HepG2 (cell line): Measurements from ENCODE around the gene ANTKMT. TPM values are rescaled to one million over a fixed set of nuclear protein-coding genes. Genes with fewer than 3 reads are reported as not detected.
A peak's percentile ranks its signal among the peaks of the same experiment; 100 is the strongest.

Source experiments
- RBM39 ChIP-seq: fragments of 200-400 bp; formaldehyde crosslinking; IDR thresholded peaks from one replicate; pipeline ENCODE4 v1.6.1; 2018; ENCODE audit warnings: antibody characterized with exemption, mild to moderate bottlenecking, low read depth, low read length; ENCODE audit not compliant: poor library complexity, severe bottlenecking
- SATB2 ChIP-seq: sonication (generic); formaldehyde crosslinking; IDR thresholded peaks from 2 replicates; pipeline ENCODE4 v1.5.0; 2020; ENCODE audit warnings: missing genetic modification reagents
- THAP9 ChIP-seq: sonication (generic); formaldehyde crosslinking; IDR thresholded peaks from 2 replicates; pipeline ENCODE4; 2020; ENCODE audit warnings: missing genetic modification reagents, mild to moderate bottlenecking, borderline replicate concordance
- TSC22D2 ChIP-seq: sonication (generic); formaldehyde crosslinking; IDR thresholded peaks from 2 replicates; pipeline ENCODE4 v1.5.1; 2020; ENCODE audit warnings: missing genetic modification reagents, mild to moderate bottlenecking, borderline replicate concordance
- U2AF1 ChIP-seq: fragments of 200-400 bp; formaldehyde crosslinking; optimal IDR thresholded peaks from 2 replicates; pipeline ENCODE3; 2017; ENCODE audit warnings: mild to moderate bottlenecking, low read depth, low read length
- U2AF2 ChIP-seq: fragments of 200-400 bp; formaldehyde crosslinking; IDR thresholded peaks from 2 replicates; pipeline ENCODE4 v1.6.1; 2017; ENCODE audit warnings: low read depth, mild to moderate bottlenecking, low read length
- ZBTB7B ChIP-seq: sonication (generic); formaldehyde crosslinking; IDR thresholded peaks from 2 replicates; pipeline ENCODE4 v1.4.0; 2020; ENCODE audit warnings: missing genetic modification reagents
- ZFP91 ChIP-seq: sonication (generic); formaldehyde crosslinking; IDR thresholded peaks from 2 replicates; pipeline ENCODE4 v1.9.0; 2022; ENCODE audit warnings: missing genetic modification reagents, mild to moderate bottlenecking, borderline replicate concordance
- ZIK1 ChIP-seq: sonication (generic); formaldehyde crosslinking; IDR thresholded peaks from 2 replicates; pipeline ENCODE4 v1.5.0; 2020; ENCODE audit warnings: mild to moderate bottlenecking, low read depth, missing genetic modification reagents, borderline replicate concordance
- ZNF407 ChIP-seq: sonication (generic); formaldehyde crosslinking; IDR thresholded peaks from one replicate; pipeline ENCODE4 v1.5.1; 2020; ENCODE audit warnings: mild to moderate bottlenecking, missing genetic modification reagents; ENCODE audit errors: not compliant biosample characterization
- ZNF431 ChIP-seq: sonication (generic); formaldehyde crosslinking; IDR thresholded peaks from 2 replicates; pipeline ENCODE4 v1.9.0; 2022; ENCODE audit warnings: missing genetic modification reagents, low read depth, mild to moderate bottlenecking, borderline replicate concordance
- ZNF513 ChIP-seq: sonication (generic); formaldehyde crosslinking; conservative IDR thresholded peaks from 2 replicates; pipeline ENCODE4 v1.5.0; 2020; ENCODE audit warnings: missing genetic modification reagents
- polyA plus RNA-seq, 8 experiments: library from polyadenylated mRNA; depleted of rRNA in 3 of 8; stranded (reverse) in 7 of 8; unstranded in 1 of 8; fragments of >200 nt; fragmentation: Illumina TruSeq in 4 of 8; extraction: Trizol in 4 of 8; gene quantifications; 2 replicates each; pipeline versions ENCODE4 v1.2.1 to v1.2.3, GENCODE V29; 2011 to 2016; ENCODE audit warnings: low read depth in 4 of 8, missing spikeins in 1 of 8, mixed read lengths in 1 of 8; ENCODE audit not compliant: insufficient read depth in 1 of 8
- total RNA-seq, 5 experiments: library from RNA; depleted of rRNA; stranded (reverse); fragments of >200 nt; fragmentation: Illumina TruSeq; extraction: Trizol; gene quantifications; 2 replicates each; pipeline ENCODE4 v1.2.3, GENCODE V29; 2016; ENCODE audit warnings: low read depth in 1 of 5

ANTKMT gene
- total and polyA plus RNA-seq, 2 of the 13 experiments (the other 11 are each of a cell fraction or from before 2014, with no cell fraction given), result 7.5 to 47.8 TPM

GRCh38 chr16:720447-720989 is 428 bp upstream of the ANTKMT start (continued):
- TF ChIP-seq ZBTB7B (CRISPR knock-in tag) (no peak), ZNF407 (peak; percentile 48), ZFP91 (CRISPR knock-in tag) (0 out of 2 replicates have a peak, but pooled peaks have one; percentile 37), THAP9 (CRISPR knock-in tag) (peak; percentile 48; the same call in 1 of the 2 replicates), U2AF2 (0 out of 2 replicates have a peak, but pooled peaks have one; percentile 41), U2AF1 (peak; percentile 21), RBM39 (peak; percentile 37), TSC22D2 (no peak), ZNF513 (CRISPR knock-in tag) (no peak), ZIK1 (CRISPR knock-in tag) (peak; percentile 20; the same call in 1 of the 2 replicates), SATB2 (CRISPR knock-in tag) (no peak), ZNF431 (CRISPR knock-in tag) (no peak)
